Adipocyte (in vitro differentiated cells): ENCODE results near the gene BBC3.

Experiments used
- DNase-seq: peaks from one replicate; pipeline ENCODE4 v3.0.0-alpha.2; 2015; ENCODE audit warnings: low read depth
- H3K27me3 ChIP-seq: replicated peaks from 2 replicates; pipeline ENCODE4 v1.7.0; 2013; ENCODE audit warnings: mild to moderate bottlenecking, low read length, moderate library complexity; ENCODE audit not compliant: control insufficient read depth, insufficient read depth
- H3K36me3 ChIP-seq: 2 replicates; pipeline ENCODE4 v1.7.0; 2013; ENCODE audit warnings: low read length, mild to moderate bottlenecking, moderate library complexity; ENCODE audit not compliant: control insufficient read depth, insufficient read depth, severe bottlenecking
- H3K4me1 ChIP-seq: 2 replicates; pipeline ENCODE4 v1.7.0; 2013; ENCODE audit warnings: mild to moderate bottlenecking, low read length, moderate library complexity; ENCODE audit not compliant: control insufficient read depth, insufficient read depth
- H3K4me3 ChIP-seq: 2 replicates; pipeline ENCODE4 v1.7.0; 2013; ENCODE audit warnings: mild to moderate bottlenecking, low read length, moderate library complexity
- H3K9ac ChIP-seq: 2 replicates; pipeline ENCODE4 v1.7.0; 2013; ENCODE audit warnings: mild to moderate bottlenecking, low read length, moderate library complexity
- H3K9me3 ChIP-seq: 2 replicates; pipeline ENCODE4 v1.7.0; 2013; ENCODE audit warnings: mild to moderate bottlenecking, low read length, moderate library complexity; ENCODE audit not compliant: control insufficient read depth

BBC3 gene

DNA sequence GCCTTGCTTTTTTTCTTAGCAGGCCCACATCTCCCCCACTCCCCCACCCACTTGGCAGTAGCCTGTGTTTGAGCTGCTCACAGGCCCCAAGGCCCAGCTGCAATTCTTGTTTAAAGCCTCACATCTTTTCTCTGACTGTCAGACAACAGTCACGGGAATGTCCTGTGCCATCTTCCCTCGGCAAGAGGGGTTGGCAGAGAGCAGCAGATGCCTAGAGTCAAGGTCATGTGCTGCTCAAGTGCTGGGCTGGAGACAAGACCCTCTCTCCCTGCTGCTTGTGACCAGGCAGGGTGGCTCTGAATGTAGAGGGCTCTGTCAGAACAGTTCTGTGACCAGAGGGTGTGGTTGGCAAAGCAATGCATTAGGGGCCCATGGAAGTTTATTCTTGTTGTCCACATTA is 47.4 kb downstream of the BBC3 start:
- H3K9ac ChIP-seq = no peak overlapping the region
- H3K27me3 ChIP-seq = no peaks in the 10 kb centered on the region
- DNase-seq = no peak
- no peaks in the 10 kb centered on the region for H3K4me1 ChIP-seq
- H3K9me3 ChIP-seq = no peaks in the 10 kb centered on the region
- peaks cover 40% of the 10 kb centered on the region for H3K36me3 ChIP-seq
- no peak overlapping the region for H3K4me3 ChIP-seq

DNA sequence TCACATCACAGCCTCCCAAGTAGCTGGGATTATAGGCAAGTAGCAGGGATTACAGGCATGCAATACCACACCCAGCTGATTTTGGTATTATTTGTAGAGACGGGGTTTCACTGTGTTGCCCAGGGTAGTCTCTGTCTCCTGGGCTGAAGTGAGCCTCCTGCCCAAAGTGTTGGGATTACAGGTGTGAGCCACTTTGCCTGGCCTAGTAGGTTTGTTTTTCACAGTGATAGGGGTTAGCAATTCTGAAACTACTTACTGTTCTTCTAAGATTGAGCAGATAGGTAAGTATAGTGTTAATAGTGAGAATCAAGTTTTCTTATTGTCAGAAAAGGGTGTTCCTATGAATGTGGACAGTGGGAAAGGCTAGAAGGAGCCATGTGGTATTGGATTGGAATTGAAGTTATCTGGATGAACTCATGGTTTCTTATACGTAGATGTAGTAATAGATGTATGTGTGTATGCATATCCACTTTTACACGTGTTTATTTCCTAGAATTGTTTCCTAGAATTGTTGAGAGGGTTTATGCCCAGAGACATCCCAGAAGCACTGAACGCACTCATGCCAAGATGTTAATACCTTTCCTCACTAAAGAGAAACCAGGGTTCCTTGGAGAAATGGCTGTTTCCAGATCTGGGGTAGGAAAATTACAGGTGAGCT is 51.2 kb downstream of the BBC3 start:
- H3K27me3 ChIP-seq = no peaks in the 10 kb centered on the region
- H3K4me3 ChIP-seq = no peak overlapping the region
- DNase-seq = no peak
- no peak overlapping the region for H3K9ac ChIP-seq
- H3K9me3 ChIP-seq = no peaks in the 10 kb centered on the region
- peaks cover 20% of the 10 kb centered on the region for H3K4me1 ChIP-seq
- H3K36me3 ChIP-seq = peaks cover 31% of the 10 kb centered on the region

DNA sequence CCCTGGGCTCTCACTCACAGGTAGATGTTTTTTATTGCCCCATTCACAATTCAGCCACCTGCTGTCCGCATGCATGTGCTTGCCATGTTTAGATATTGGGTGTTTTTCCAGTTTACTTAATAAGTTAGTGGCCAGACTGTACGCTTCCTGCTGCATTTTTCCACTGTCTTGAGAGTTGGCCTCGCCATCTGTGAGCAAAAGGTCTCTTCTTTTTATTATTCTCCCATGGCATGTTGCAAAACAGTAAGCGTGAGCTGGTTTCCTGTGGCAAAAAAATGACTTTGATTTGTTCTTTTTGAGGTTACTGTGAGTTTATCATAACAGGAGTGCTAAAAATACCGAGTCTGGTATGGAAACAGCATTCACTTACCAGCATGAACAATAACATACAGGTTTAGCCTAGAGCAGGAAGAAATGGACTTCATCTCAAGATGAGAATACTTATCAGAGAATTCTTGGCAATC is 54.3 kb downstream of the BBC3 start:
- Histone ChIP-seq H3K36me3 (peaks cover 27% of the 10 kb centered on the region), H3K9me3 (no peaks in the 10 kb centered on the region), H3K4me3 (peak overlapping the region; percentile 8), H3K4me1 (peaks cover 23% of the 10 kb centered on the region), H3K27me3 (no peaks in the 10 kb centered on the region), H3K9ac (no peak overlapping the region)
- peak; percentile 92 for DNase-seq

DNA sequence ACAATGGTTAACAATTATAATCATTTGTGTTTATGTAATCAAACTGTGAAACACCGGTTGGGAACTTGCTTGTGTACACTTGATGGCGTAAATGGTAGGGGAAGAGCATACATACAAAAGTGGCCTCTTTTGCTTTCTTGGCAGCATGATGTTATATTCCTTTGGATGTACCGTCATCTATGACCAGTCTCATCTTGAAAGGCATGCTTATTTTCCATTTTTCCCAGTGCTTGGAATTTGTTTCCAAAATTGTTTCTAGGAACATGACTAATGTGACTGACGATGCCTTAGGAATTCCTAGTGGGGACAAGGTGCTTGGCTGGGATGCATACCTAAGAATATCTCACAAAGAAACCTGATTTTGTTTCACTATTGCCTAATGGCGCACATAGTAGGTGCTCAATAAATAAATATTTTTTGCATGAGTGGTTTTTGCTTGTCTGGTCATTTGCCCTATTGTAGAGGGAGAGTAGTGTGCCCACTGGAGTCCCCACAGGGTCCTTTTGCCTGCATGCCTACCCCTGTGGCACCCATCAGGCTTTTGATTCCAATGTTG is 54.9 kb downstream of the BBC3 start:
- no peak overlapping the region for H3K9ac ChIP-seq
- peaks cover 27% of the 10 kb centered on the region for H3K36me3 ChIP-seq
- peak overlapping the region; percentile 8 for H3K4me3 ChIP-seq
- H3K27me3 ChIP-seq = no peaks in the 10 kb centered on the region
- no peaks in the 10 kb centered on the region for H3K9me3 ChIP-seq
- peaks cover 23% of the 10 kb centered on the region for H3K4me1 ChIP-seq
- DNase-seq = peak; percentile 44

DNA sequence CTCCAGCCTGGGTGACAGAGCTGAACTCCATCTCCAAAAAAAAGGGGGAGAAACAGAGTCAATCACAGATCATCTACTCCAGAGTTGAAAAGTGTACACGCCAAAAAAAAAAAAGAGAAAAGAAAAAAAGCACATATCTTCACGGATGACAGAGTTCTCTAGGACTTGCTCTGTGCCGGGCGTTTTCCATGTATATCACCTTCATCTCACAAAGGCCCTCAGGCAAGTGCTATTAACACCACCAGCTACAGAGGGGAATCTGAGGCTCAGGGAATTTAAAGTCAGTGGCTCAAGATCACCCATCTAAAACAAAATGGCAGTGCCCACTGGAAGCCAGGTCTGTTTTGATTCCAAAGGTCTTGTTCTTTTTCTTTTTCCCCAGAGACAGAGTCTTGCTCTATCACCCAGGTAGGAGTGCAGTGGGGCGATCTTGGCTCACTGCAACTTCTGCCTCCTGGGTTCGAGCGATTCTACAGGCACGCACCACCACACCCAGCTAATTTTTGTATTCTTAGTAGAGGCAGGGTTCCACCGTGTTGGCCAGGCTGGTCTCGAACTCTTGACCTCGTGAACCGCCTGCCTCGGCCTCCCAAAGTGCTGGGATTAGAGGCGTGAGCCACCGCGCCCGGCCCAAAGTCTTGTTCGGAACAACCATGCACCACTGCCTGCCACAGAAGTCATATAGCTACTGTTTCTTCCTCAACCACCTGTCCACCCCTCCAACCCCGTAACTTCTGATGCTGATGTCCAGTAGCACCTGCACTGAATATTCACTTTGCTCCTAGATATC is 58.1 kb downstream of the BBC3 start:
- no peak overlapping the region for H3K4me3 ChIP-seq
- no peak for DNase-seq
- peaks cover 28% of the 10 kb centered on the region for H3K4me1 ChIP-seq
- H3K9ac ChIP-seq = no peak overlapping the region
- no peaks in the 10 kb centered on the region for H3K9me3 ChIP-seq
- no peaks in the 10 kb centered on the region for H3K27me3 ChIP-seq
- H3K36me3 ChIP-seq = peaks cover 33% of the 10 kb centered on the region
